Stimulated activated CD4-positive, alpha-beta T cell treated with anti-CD3 and anti-CD28 coated beads, Interleukin-12 subunit alpha, Interleukin-12 subunit beta, amount 100 ng/mL, for 4 hours (primary cell): ENCODE results near the gene HS3ST3B1.

Experiments
- DNase-seq: peaks from one replicate; pipeline ENCODE4 v3.0.0-alpha.2; 2020

Gene HS3ST3B1

DNA sequence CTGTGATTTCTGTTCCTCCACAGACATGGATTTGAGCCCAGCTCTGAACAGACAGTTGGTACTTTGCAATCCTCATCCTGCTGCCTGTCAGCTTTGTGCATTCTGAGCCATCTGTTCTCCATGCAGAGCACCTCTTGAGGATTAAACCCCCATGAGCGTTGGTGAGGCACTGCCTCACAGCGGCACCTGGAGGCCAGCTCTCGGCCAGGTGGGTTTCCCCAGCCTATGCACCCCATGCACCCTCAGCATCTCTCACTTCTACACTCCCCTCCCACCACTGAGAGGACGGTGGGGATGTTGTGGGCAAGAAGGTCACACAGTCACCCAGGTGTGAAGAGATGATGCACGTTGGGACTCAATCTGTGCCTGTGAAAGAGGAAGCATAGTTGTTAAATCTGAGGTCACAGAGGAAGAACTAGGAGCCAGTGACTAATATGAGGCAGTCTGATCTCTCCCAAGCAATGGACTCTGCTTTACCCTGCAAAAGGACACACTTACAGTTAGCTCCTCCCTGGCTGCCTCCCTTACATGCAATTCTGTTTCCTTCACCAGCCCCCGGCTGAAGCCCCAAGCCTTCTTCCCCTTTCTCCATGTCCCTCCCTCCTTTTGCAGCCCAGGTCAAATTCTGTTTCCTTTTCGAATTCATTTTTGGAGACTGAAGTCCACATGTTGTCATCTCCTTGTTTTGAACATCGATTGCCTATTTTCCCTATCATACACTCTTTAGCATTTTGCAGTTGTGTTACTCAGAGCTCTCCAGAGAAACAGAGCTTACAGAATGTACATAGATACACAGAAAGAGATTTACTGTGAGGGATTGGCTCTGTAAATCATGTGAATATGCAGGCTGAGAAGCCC, 58.5 kb downstream of the HS3ST3B1 start:
- no peak for DNase-seq

DNA sequence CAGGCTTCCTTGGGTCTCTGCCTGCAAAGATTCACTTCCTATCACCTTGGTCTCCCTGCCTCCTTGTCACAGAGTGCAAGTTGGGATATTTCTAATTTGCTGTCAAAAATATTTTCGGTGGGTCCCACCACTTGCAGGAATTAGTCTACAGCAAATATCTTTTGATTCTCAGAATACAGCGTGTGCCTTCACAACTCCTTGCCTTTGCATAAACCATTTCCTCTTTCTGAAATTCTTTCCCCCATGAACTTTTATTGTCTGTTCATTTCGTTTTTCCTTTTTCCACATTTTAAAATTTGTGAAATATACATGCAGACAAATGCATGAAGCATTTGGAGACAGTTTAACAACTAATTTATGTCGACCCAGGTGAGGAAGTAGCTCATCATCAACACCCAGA, 60.0 kb downstream of the HS3ST3B1 start:
- no peak for DNase-seq

GRCh38 chr17:14361470-14361869, 60.6 kb downstream of the HS3ST3B1 start:
- DNase-seq, result no peak

DNA sequence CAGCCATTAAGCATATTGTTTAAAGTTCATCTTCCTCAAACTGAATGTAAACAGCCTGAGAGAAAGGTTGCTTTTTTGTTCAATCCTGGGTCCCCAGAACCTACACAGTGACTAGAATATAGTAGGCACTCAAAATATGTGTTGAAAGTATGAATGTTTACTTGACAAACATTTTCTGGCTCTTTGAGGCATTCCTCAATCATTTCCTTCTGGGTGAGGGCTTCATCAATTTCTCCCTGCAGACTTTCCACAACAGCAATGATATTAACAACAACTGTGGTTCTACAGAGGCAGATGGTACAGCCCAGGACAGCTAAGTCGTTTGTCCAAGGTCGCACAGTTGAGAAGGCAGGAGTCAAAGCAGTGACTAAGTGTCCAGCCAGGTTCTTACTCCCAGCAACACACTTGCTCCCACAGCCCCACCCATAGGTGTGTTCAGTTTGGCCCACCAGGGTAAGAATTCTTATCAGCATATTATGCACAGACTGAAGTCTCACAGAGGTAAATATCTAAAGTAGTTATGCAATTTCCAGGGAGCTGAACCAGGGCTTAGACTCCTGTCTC, 61.1 kb downstream of the HS3ST3B1 start:
- no peak for DNase-seq

- no peak for DNase-seq
Measured at GRCh38 chr17:14366199-14366598, 65.3 kb downstream of the HS3ST3B1 start.

- no peak for DNase-seq
Measured at GRCh38 chr17:14372461-14372860, 71.6 kb downstream of the HS3ST3B1 start.

DNA sequence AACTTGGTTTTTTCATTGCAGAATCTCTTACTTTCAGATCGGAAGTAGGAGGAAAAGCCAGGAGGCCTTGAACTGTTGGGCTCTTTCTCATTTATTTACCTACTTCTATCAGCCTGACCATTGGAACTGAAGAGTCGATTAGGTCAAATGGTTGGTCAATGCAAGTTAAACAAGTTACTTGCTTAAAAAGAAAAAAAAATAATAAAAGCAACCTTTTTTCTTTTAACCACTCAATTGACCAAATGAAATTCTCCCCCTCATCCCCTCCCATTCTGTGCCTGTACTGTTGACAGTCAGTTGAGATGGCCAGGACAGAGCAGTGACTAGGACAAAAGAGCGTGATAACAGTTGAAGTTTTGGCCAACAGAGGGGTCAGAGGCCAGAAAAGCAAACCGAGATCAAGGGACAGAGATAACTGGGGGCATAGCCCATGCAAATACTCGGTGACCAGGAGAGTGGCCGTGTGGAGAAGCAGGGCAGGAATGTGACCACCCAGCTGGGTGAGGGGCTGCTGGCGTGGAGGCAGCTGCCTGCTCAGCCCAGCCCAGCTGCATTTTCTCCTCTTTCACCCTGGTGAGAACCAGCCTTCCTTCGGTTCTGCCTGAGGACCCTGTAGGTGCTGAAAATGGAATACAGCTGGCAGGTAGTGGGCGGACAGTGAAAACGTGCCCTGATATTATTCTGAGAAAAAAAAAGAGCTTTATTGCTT, 72.2 kb downstream of the HS3ST3B1 start:
- no peak for DNase-seq

GRCh38 chr17:14373614-14374259, 72.9 kb downstream of the HS3ST3B1 start:
- no peak for DNase-seq

DNA sequence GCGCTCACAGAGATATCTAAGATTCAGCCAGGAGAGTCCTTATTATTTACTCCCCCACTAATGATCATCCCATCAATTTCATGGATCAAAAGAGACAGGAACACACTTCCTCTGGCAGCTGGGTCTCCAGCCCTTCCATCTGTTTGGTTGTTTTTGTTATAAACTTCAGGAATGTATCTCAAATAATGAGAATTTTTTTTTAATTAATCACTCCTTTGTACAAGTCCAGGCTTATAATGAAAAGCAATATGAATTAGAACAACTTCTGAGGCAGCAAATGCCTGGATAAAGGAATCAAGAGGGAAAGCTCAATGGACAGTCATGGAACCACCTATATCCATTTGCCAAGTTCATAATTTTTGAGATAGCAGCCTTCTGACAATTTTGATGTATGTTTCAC, 73.4 kb downstream of the HS3ST3B1 start:
- DNase-seq, result no peak

- no peak for DNase-seq
Measured at GRCh38 chr17:14376666-14377065, 75.8 kb downstream of the HS3ST3B1 start.

DNA sequence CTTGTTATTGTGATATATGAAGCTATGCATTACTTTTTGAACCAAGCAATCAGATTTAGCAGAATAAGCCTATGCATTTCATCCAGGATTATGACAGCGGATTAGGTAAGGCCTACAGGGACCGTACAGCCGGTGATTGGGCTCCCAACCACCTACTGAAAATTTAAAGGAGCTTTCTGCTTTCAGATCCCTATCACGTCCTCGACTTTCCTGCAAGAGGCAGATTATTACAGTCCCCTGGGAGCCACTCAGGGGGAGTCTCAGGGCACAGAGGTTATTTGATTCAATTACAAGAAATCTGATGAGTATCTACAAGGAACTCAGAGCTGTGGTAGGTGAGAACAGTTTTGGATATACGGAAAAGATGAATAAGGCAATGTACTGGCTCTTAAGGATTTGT, 80.7 kb downstream of the HS3ST3B1 start:
- no peak for DNase-seq

- no peak for DNase-seq
Measured at GRCh38 chr17:14387036-14387435, 86.2 kb downstream of the HS3ST3B1 start.

DNA sequence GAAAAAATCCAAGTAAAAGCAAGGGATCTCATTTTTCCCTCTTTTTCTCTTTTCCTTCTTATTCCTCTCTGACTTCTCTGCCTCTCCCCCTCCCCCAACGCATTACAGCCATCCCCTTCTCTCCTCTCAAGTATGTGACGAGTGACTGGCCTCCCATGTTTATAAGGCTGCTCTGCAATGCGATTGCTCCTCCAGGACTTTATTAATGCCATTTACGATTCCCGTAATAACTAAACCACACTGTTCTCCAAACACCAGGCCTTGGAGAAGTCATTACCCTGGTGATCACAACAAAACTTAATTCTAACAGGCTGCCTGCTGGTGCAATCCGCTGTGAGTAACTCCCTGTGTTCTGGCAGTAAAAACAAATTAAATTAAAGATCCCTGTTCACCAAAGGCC, 88.8 kb downstream of the HS3ST3B1 start:
- no peak for DNase-seq

DNA sequence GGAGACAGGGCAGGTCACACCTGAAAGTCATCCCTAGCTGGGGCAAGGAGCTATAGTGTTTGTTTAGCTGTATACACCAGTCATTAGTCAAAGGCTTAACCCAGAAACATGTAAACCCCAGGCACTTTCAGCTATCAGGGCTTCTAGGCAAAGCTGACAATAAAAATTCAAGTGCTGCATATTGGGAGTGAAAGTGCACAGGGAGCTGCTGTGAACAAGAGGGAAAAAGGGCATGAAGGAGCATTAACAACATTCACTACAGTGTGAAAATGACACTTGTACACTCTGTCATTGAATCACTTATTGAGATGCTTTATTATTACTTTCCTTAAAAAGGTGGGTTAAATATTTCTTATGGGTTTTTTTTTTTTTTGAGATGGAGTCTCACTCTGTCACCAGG, 92.8 kb downstream of the HS3ST3B1 start:
- DNase-seq, result no peak

- DNase-seq, result no peak
Measured at GRCh38 chr17:14395255-14395654, 94.4 kb downstream of the HS3ST3B1 start.

GRCh38 chr17:14396547-14396946, 95.7 kb downstream of the HS3ST3B1 start:
- DNase-seq, result no peak

DNA sequence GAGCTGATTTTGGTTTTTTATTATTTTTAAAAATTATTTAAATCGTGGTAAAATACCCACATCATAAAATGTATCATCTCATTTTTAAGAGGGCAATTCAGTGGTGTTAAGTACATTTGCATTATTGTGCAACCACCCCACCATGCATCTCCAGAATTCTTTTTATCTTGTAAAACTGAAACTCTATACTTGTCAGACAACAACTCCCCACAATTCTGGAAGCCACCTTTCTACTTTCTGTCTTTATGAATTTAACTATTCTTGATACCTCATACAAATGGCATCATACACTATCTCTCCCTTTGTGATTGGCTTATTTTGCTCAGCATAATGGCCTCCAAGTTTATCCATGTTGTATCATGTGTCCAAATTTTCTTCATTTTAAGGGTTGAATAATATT, 97.9 kb downstream of the HS3ST3B1 start:
- no peak for DNase-seq
